H9 (cell line): ENCODE data around the gene OGFOD1. TPM values are rescaled to one million over a fixed set of nuclear protein-coding genes. Genes with fewer than 3 reads are reported as not detected.

Source experiments
- DNase-seq: peaks from one replicate; pipeline ENCODE4 v3.0.0-alpha.2; 2017
- H2AFZ ChIP-seq: one replicate; pipeline ENCODE4 v1.6.1; 2013; ENCODE audit warnings: mild to moderate bottlenecking, low read length, control low read depth, moderate library complexity
- H2AK5ac ChIP-seq: 2 replicates; pipeline ENCODE4 v1.6.1; 2013; ENCODE audit warnings: low read length, control low read depth, mixed read lengths; ENCODE audit not compliant: insufficient read length
- H2BK120ac ChIP-seq: one replicate; pipeline ENCODE4 v1.6.1; 2013; ENCODE audit warnings: low read depth, mild to moderate bottlenecking, low read length, control low read depth, inconsistent platforms; ENCODE audit not compliant: poor library complexity, severe bottlenecking
- H2BK12ac ChIP-seq: 2 replicates; pipeline ENCODE4 v1.6.1; 2013; ENCODE audit warnings: low read length, control low read depth, mixed read lengths, low read depth; ENCODE audit not compliant: insufficient read length
- H2BK15ac ChIP-seq: 2 replicates; pipeline ENCODE4 v1.6.1; 2013; ENCODE audit warnings: low read depth, low read length, control low read depth
- H2BK20ac ChIP-seq: one replicate; pipeline ENCODE4 v1.6.1; 2013; ENCODE audit warnings: low read depth, mild to moderate bottlenecking, low read length, control low read depth, inconsistent platforms; ENCODE audit not compliant: poor library complexity, severe bottlenecking
- H2BK5ac ChIP-seq: 2 replicates; pipeline ENCODE4 v1.6.1; 2013; ENCODE audit warnings: low read length, control low read depth, mixed read lengths; ENCODE audit not compliant: insufficient read length
- H3K14ac ChIP-seq: 2 replicates; pipeline ENCODE4 v1.6.1; 2013; ENCODE audit warnings: low read length, control low read depth; ENCODE audit not compliant: insufficient read depth
- H3K18ac ChIP-seq: 2 replicates; pipeline ENCODE4 v1.6.1; 2013; ENCODE audit warnings: low read depth, mild to moderate bottlenecking, mixed read lengths, low read length, control low read depth; ENCODE audit not compliant: insufficient read length
- H3K23ac ChIP-seq: 2 replicates; pipeline ENCODE4 v1.6.1; 2013; ENCODE audit warnings: low read length, control low read depth, mixed read lengths, low read depth; ENCODE audit not compliant: insufficient read length
- H3K23me2 ChIP-seq: 2 replicates; pipeline ENCODE4 v1.6.1; 2013; ENCODE audit warnings: low read depth, mild to moderate bottlenecking, mixed read lengths, low read length, control low read depth; ENCODE audit not compliant: insufficient read length, poor library complexity, severe bottlenecking
- H3K27ac ChIP-seq: 2 replicates; pipeline ENCODE4 v1.5.1; 2013; ENCODE audit warnings: low read length, control low read depth, mixed read lengths, low read depth; ENCODE audit not compliant: insufficient read length
- H3K27me3 ChIP-seq: 2 replicates; pipeline ENCODE4 v1.6.1; 2013; ENCODE audit warnings: low read length, control low read depth, inconsistent platforms; ENCODE audit not compliant: insufficient read depth
- H3K4ac ChIP-seq: 2 replicates; pipeline ENCODE4 v1.6.1; 2013; ENCODE audit warnings: low read depth, mild to moderate bottlenecking, control low read depth, inconsistent platforms, low read length, moderate library complexity
- H3K4me1 ChIP-seq: 2 replicates; pipeline ENCODE4 v1.6.1; 2013; ENCODE audit warnings: low read length, control low read depth, inconsistent platforms; ENCODE audit not compliant: insufficient read depth
- H3K4me2 ChIP-seq: 2 replicates; pipeline ENCODE4 v1.6.1; 2013; ENCODE audit warnings: low read length, control low read depth, mixed read lengths; ENCODE audit not compliant: insufficient read length, insufficient read depth
- H3K56ac ChIP-seq: 2 replicates; pipeline ENCODE4 v1.6.1; 2013; ENCODE audit warnings: low read depth, mild to moderate bottlenecking, mixed read lengths, low read length, control low read depth; ENCODE audit not compliant: insufficient read length
- H3K79me1 ChIP-seq: 2 replicates; pipeline ENCODE4 v1.6.1; 2013; ENCODE audit warnings: low read depth, mild to moderate bottlenecking, moderate library complexity, low read length, control low read depth, inconsistent platforms; ENCODE audit not compliant: insufficient read depth, poor library complexity, severe bottlenecking
- H3K79me2 ChIP-seq: 2 replicates; pipeline ENCODE4 v1.6.1; 2013; ENCODE audit warnings: low read length, control low read depth, inconsistent platforms; ENCODE audit not compliant: insufficient read depth
- H3K9ac ChIP-seq: 2 replicates; pipeline ENCODE4 v1.6.1; 2013; ENCODE audit warnings: low read length, control low read depth, mixed read lengths; ENCODE audit not compliant: insufficient read length; ENCODE audit errors: extremely low read depth
- H3K9me3 ChIP-seq: one replicate; pipeline ENCODE4 v1.6.1; 2013; ENCODE audit warnings: low read depth, low read length, inconsistent platforms; ENCODE audit not compliant: control insufficient read depth
- H3T11ph ChIP-seq: one replicate; pipeline ENCODE4 v1.6.1; 2013; ENCODE audit warnings: mild to moderate bottlenecking, low read length, control low read depth, inconsistent platforms
- H4K20me1 ChIP-seq: one replicate; pipeline ENCODE4 v1.6.1; 2013; ENCODE audit not compliant: control insufficient read depth, insufficient read length, insufficient read depth
- H4K5ac ChIP-seq: 2 replicates; pipeline ENCODE4 v1.6.1; 2013; ENCODE audit warnings: low read depth, mild to moderate bottlenecking, mixed read lengths, low read length, control low read depth; ENCODE audit not compliant: insufficient read length
- H4K8ac ChIP-seq: replicated peaks from 2 replicates; pipeline ENCODE4 v1.6.1; 2013; ENCODE audit warnings: low read length, control low read depth, mixed read lengths, low read depth; ENCODE audit not compliant: insufficient read length
- H4K91ac ChIP-seq: 2 replicates; pipeline ENCODE4 v1.6.1; 2013; ENCODE audit warnings: low read depth, mild to moderate bottlenecking, moderate library complexity, mixed read lengths, low read length, control low read depth; ENCODE audit not compliant: insufficient read length
- H3K27ac Mint-ChIP-seq, 3 experiments: 2 replicates in 2 of 3; 3 replicates in 1 of 3; pipeline ENCODE4 v1.8.0; 2020 to 2021; ENCODE audit warnings: mixed read lengths in 3 of 3, mild to moderate bottlenecking in 1 of 3, moderate library complexity in 1 of 3
- H3K27me3 Mint-ChIP-seq: 2 replicates; pipeline ENCODE4 v1.8.0; 2021; ENCODE audit warnings: low read depth, mild to moderate bottlenecking, moderate library complexity, mixed read lengths
- H3K36me3 Mint-ChIP-seq, 3 experiments: 2 replicates in 2 of 3; 3 replicates in 1 of 3; pipeline ENCODE4 v1.8.0; 2020 to 2021; ENCODE audit warnings: low read depth in 3 of 3, mixed read lengths in 3 of 3; ENCODE audit not compliant: insufficient read depth in 1 of 3
- H3K4me1 Mint-ChIP-seq, 2 experiments: 2 replicates each; pipeline ENCODE4 v1.8.0; 2020; ENCODE audit warnings: mixed read lengths in 2 of 2
- H3K4me3 Mint-ChIP-seq, 2 experiments: 2 replicates in 1 of 2; 3 replicates in 1 of 2; pipeline ENCODE4 v1.8.0; 2020 to 2021; ENCODE audit warnings: mild to moderate bottlenecking in 2 of 2, mixed read lengths in 2 of 2, moderate library complexity in 1 of 2
- H3K9me3 Mint-ChIP-seq, 2 experiments: 2 replicates in 1 of 2; 3 replicates in 1 of 2; pipeline ENCODE4 v1.8.0; 2020; ENCODE audit warnings: mild to moderate bottlenecking in 2 of 2, mixed read lengths in 2 of 2, moderate library complexity in 1 of 2
- WGBS: extraction: QIAGEN DNeasy Blood & Tissue Kit; methylation state at CpG from one replicate; pipeline ENCODE4 v1.1.7; 2013; ENCODE audit warnings: missing lambda C conversion rate, low lambda C conversion rate, mixed read lengths; ENCODE audit not compliant: insufficient read length; ENCODE audit errors: extremely low coverage; 5-methylcytosine and 5-hydroxymethylcytosine counted together
- total RNA-seq: library from RNA; stranded (reverse); gene quantifications from 2 replicates; pipeline ENCODE4 v1.2.1, GENCODE V29; 2021
- TF ChIP-seq, protein P1 (sequence below): fragments of 200-600 bp; sonication (generic); conservative IDR thresholded peaks from 3 replicates; pipeline ENCODE4 v1.8.0; 2021; ENCODE audit warnings: antibody characterized with exemption, mild to moderate bottlenecking

Gene OGFOD1
- total RNA-seq, 1 experiment from 2014 or later: 66.5 TPM

- H3K27ac Mint-ChIP-seq: peak overlapping the region in 1 of 3 experiments; percentile 74; a peak in 1 of 7 replicates
- Histone ChIP-seq H3K56ac (no peak overlapping the region), H3T11ph (no peak overlapping the region), H3K79me2 (no peaks in the 10 kb centered on the region), H4K8ac (no peak overlapping the region), H3K18ac (no peak overlapping the region), H3K79me1 (no peaks in the 10 kb centered on the region), H2AK5ac (no peak overlapping the region), H2AFZ (peak overlapping the region; percentile 75), H2BK120ac (no peak overlapping the region), H4K91ac (no peak overlapping the region), H3K27ac (no peak overlapping the region), H3K23me2 (peaks cover 6% of the 10 kb centered on the region), H3K4ac (no peak overlapping the region), H2BK20ac (no peak overlapping the region), H3K4me2 (peak overlapping the region; percentile 67), H3K27me3 (no peaks in the 10 kb centered on the region), H3K4me1 (no peaks in the 10 kb centered on the region), H4K5ac (no peak overlapping the region), H2BK15ac (no peak overlapping the region), H3K14ac (no peak overlapping the region), H4K20me1 (no peaks in the 10 kb centered on the region), H2BK12ac (no peak overlapping the region), H3K9me3 (no peaks in the 10 kb centered on the region), H3K9ac (peak overlapping the region; percentile 47), H3K23ac (no peak overlapping the region), H2BK5ac (no peak overlapping the region)
- no peaks in the 10 kb centered on the region for H3K36me3 Mint-ChIP-seq
- no CpG with 5 or more reads among the region's 4 CpGs for WGBS
- peaks cover 7 to 16% of the 10 kb centered on the region in 2 experiments for H3K4me1 Mint-ChIP-seq
- peaks cover 3% of the 10 kb centered on the region for H3K27me3 Mint-ChIP-seq
- TF ChIP-seq, protein P1, sequence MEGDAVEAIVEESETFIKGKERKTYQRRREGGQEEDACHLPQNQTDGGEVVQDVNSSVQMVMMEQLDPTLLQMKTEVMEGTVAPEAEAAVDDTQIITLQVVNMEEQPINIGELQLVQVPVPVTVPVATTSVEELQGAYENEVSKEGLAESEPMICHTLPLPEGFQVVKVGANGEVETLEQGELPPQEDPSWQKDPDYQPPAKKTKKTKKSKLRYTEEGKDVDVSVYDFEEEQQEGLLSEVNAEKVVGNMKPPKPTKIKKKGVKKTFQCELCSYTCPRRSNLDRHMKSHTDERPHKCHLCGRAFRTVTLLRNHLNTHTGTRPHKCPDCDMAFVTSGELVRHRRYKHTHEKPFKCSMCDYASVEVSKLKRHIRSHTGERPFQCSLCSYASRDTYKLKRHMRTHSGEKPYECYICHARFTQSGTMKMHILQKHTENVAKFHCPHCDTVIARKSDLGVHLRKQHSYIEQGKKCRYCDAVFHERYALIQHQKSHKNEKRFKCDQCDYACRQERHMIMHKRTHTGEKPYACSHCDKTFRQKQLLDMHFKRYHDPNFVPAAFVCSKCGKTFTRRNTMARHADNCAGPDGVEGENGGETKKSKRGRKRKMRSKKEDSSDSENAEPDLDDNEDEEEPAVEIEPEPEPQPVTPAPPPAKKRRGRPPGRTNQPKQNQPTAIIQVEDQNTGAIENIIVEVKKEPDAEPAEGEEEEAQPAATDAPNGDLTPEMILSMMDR: no peak
- peak overlapping the region; percentile 79 to 85 for H3K4me3 Mint-ChIP-seq
- no peaks in the 10 kb centered on the region for H3K9me3 Mint-ChIP-seq
- no peak for DNase-seq
Measured at GRCh38 chr16:56520251-56520577, 68.9 kb downstream of the OGFOD1 start.
